H1 (cell line): ENCODE measurements around the gene TBC1D24.

ENCODE experiments used
- ATF2 ChIP-seq: IDR thresholded peaks from 2 replicates; pipeline ENCODE4 v1.6.1; 2012; ENCODE audit warnings: low read length, inconsistent platforms
- BCL11A ChIP-seq, 2 experiments: IDR thresholded peaks; one replicate each; pipeline ENCODE4 v1.6.1; 2011; ENCODE audit warnings: low read depth in 2 of 2, low read length in 2 of 2, mild to moderate bottlenecking in 2 of 2
- BRCA1 ChIP-seq: IDR thresholded peaks from 2 replicates; pipeline ENCODE4 v1.6.1; 2012; ENCODE audit warnings: low read depth, low read length, improper control_type of control experiment
- EGR1 ChIP-seq: IDR thresholded peaks from 2 replicates; pipeline ENCODE4 v1.6.1; 2011; ENCODE audit warnings: low read depth, low read length, borderline replicate concordance
- MAFK ChIP-seq: IDR thresholded peaks from 2 replicates; pipeline ENCODE4 v1.6.1; 2012; ENCODE audit warnings: low read depth, mild to moderate bottlenecking, improper control_type of control experiment, low read length
- POLR2A ChIP-seq, 2 experiments: IDR thresholded peaks; 1 replicate in 1 of 2; 2 replicates in 1 of 2; pipeline ENCODE4 v1.6.1; 2011; ENCODE audit warnings: low read depth in 2 of 2, low read length in 2 of 2, mild to moderate bottlenecking in 2 of 2; ENCODE audit errors: control extremely low read depth in 1 of 2
- POLR2AphosphoS5 ChIP-seq: IDR thresholded peaks from 2 replicates; pipeline ENCODE4 v1.6.1; 2011; ENCODE audit warnings: low read depth, low read length
- SP1 ChIP-seq: IDR thresholded peaks from 2 replicates; pipeline ENCODE4 v1.6.1; 2011; ENCODE audit warnings: low read depth, low read length
- TAF1 ChIP-seq: IDR thresholded peaks from 2 replicates; pipeline ENCODE4 v1.6.1; 2011; ENCODE audit warnings: mild to moderate bottlenecking, low read depth, low read length
- TBP ChIP-seq: IDR thresholded peaks from 2 replicates; pipeline ENCODE4 v1.6.1; 2011; ENCODE audit warnings: low read depth, low read length, improper control_type of control experiment
- YY1 ChIP-seq: IDR thresholded peaks from 2 replicates; pipeline ENCODE4 v1.6.1; 2011; ENCODE audit warnings: low read depth, mild to moderate bottlenecking, low read length
- ZNF274 ChIP-seq: IDR thresholded peaks from 2 replicates; pipeline ENCODE4 v1.7.0; 2012; ENCODE audit warnings: low read length, borderline replicate concordance; ENCODE audit errors: extremely low read depth
- TF ChIP-seq, protein P1 (sequence below), 3 experiments: IDR thresholded peaks; 1 replicate in 2 of 3; 2 replicates in 1 of 3; pipeline versions ENCODE4 v1.5.1 to v1.6.1; 2011; ENCODE audit warnings: low read length in 3 of 3, mild to moderate bottlenecking in 3 of 3, inconsistent platforms in 2 of 3, low read depth in 1 of 3, moderate library complexity in 1 of 3; ENCODE audit not compliant: insufficient read depth in 1 of 3; ENCODE audit errors: control extremely low read depth in 1 of 3
- TF ChIP-seq, protein P2 (sequence below): fragments of 300-600 bp; sonication (generic); IDR thresholded peaks from 2 replicates; pipeline ENCODE4 v1.7.1; 2012; ENCODE audit warnings: low read length, moderate library complexity, mild to moderate bottlenecking, inconsistent platforms; ENCODE audit not compliant: insufficient replicate concordance

- TF ChIP-seq, protein P1, sequence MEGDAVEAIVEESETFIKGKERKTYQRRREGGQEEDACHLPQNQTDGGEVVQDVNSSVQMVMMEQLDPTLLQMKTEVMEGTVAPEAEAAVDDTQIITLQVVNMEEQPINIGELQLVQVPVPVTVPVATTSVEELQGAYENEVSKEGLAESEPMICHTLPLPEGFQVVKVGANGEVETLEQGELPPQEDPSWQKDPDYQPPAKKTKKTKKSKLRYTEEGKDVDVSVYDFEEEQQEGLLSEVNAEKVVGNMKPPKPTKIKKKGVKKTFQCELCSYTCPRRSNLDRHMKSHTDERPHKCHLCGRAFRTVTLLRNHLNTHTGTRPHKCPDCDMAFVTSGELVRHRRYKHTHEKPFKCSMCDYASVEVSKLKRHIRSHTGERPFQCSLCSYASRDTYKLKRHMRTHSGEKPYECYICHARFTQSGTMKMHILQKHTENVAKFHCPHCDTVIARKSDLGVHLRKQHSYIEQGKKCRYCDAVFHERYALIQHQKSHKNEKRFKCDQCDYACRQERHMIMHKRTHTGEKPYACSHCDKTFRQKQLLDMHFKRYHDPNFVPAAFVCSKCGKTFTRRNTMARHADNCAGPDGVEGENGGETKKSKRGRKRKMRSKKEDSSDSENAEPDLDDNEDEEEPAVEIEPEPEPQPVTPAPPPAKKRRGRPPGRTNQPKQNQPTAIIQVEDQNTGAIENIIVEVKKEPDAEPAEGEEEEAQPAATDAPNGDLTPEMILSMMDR (IDR thresholded peaks at IDR 0.05; ENCODE audit: control extremely low read depth in 1 of 3, insufficient read depth in 1 of 3, low read depth in 1 of 3, low read length in 3 of 3) = no peak
- TF ChIP-seq TBP (no peak), SP1 (no peak), EGR1 (no peak), ATF2 (no peak), TAF1 (no peak), POLR2A (IDR thresholded peaks at IDR 0.05; ENCODE audit: control extremely low read depth in 1 of 2, low read depth in 2 of 2, low read length in 2 of 2) (no peak), POLR2AphosphoS5 (no peak), BRCA1 (no peak), MAFK (no peak), ZNF274 (no peak), BCL11A (IDR thresholded peaks at IDR 0.05; ENCODE audit: low read depth in 2 of 2, low read length in 2 of 2) (no peak), YY1 (no peak)
- TF ChIP-seq, protein P2, sequence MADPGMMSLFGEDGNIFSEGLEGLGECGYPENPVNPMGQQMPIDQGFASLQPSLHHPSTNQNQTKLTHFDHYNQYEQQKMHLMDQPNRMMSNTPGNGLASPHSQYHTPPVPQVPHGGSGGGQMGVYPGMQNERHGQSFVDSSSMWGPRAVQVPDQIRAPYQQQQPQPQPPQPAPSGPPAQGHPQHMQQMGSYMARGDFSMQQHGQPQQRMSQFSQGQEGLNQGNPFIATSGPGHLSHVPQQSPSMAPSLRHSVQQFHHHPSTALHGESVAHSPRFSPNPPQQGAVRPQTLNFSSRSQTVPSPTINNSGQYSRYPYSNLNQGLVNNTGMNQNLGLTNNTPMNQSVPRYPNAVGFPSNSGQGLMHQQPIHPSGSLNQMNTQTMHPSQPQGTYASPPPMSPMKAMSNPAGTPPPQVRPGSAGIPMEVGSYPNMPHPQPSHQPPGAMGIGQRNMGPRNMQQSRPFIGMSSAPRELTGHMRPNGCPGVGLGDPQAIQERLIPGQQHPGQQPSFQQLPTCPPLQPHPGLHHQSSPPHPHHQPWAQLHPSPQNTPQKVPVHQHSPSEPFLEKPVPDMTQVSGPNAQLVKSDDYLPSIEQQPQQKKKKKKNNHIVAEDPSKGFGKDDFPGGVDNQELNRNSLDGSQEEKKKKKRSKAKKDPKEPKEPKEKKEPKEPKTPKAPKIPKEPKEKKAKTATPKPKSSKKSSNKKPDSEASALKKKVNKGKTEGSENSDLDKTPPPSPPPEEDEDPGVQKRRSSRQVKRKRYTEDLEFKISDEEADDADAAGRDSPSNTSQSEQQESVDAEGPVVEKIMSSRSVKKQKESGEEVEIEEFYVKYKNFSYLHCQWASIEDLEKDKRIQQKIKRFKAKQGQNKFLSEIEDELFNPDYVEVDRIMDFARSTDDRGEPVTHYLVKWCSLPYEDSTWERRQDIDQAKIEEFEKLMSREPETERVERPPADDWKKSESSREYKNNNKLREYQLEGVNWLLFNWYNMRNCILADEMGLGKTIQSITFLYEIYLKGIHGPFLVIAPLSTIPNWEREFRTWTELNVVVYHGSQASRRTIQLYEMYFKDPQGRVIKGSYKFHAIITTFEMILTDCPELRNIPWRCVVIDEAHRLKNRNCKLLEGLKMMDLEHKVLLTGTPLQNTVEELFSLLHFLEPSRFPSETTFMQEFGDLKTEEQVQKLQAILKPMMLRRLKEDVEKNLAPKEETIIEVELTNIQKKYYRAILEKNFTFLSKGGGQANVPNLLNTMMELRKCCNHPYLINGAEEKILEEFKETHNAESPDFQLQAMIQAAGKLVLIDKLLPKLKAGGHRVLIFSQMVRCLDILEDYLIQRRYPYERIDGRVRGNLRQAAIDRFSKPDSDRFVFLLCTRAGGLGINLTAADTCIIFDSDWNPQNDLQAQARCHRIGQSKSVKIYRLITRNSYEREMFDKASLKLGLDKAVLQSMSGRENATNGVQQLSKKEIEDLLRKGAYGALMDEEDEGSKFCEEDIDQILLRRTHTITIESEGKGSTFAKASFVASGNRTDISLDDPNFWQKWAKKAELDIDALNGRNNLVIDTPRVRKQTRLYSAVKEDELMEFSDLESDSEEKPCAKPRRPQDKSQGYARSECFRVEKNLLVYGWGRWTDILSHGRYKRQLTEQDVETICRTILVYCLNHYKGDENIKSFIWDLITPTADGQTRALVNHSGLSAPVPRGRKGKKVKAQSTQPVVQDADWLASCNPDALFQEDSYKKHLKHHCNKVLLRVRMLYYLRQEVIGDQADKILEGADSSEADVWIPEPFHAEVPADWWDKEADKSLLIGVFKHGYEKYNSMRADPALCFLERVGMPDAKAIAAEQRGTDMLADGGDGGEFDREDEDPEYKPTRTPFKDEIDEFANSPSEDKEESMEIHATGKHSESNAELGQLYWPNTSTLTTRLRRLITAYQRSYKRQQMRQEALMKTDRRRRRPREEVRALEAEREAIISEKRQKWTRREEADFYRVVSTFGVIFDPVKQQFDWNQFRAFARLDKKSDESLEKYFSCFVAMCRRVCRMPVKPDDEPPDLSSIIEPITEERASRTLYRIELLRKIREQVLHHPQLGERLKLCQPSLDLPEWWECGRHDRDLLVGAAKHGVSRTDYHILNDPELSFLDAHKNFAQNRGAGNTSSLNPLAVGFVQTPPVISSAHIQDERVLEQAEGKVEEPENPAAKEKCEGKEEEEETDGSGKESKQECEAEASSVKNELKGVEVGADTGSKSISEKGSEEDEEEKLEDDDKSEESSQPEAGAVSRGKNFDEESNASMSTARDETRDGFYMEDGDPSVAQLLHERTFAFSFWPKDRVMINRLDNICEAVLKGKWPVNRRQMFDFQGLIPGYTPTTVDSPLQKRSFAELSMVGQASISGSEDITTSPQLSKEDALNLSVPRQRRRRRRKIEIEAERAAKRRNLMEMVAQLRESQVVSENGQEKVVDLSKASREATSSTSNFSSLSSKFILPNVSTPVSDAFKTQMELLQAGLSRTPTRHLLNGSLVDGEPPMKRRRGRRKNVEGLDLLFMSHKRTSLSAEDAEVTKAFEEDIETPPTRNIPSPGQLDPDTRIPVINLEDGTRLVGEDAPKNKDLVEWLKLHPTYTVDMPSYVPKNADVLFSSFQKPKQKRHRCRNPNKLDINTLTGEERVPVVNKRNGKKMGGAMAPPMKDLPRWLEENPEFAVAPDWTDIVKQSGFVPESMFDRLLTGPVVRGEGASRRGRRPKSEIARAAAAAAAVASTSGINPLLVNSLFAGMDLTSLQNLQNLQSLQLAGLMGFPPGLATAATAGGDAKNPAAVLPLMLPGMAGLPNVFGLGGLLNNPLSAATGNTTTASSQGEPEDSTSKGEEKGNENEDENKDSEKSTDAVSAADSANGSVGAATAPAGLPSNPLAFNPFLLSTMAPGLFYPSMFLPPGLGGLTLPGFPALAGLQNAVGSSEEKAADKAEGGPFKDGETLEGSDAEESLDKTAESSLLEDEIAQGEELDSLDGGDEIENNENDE = no peak
These were observed 59.0 kb downstream of the TBC1D24 start for GRCh38 chr16:2533912-2534311.
